Vagina (tissue), 2 donors: Measurements from ENCODE around the gene CCNE1. TPM values are rescaled to one million over a fixed set of nuclear protein-coding genes. Genes with fewer than 3 reads are reported as not detected.

Source experiments
- DNase-seq, 2 donors: peaks; one replicate each; pipeline ENCODE4 v3.0.0-alpha.2; 2017; ENCODE audit errors: extremely low spot score in 2 of 2
- H3K27ac ChIP-seq: fragments of 200-600 bp; sonication (generic); one replicate; pipeline ENCODE4 v1.5.1; 2019
- H3K27me3 ChIP-seq: fragments of 200-600 bp; sonication (generic); one replicate; pipeline ENCODE4 v1.5.1; 2019
- H3K36me3 ChIP-seq, 2 donors: fragments of 200-600 bp; sonication (generic); one replicate each; pipeline ENCODE4 v1.5.1; 2017 to 2019
- H3K4me1 ChIP-seq: fragments of 200-600 bp; sonication (generic); one replicate; pipeline ENCODE4 v1.5.1; 2019
- H3K4me3 ChIP-seq, 2 donors: fragments of 200-600 bp; sonication (generic); 1 replicate in 1 of 2; 2 replicates in 1 of 2; pipeline ENCODE4 v1.5.1; 2016 to 2019
- H3K9me3 ChIP-seq: fragments of 200-600 bp; sonication (generic); one replicate; pipeline ENCODE4 v1.5.1; 2019
- CTCF ChIP-seq, 3 experiments: fragments of 450-650 bp in 2 of 3; fragments of 200-600 bp in 1 of 3; sonication (generic) in 1 of 3; IDR thresholded peaks; one replicate each; pipeline ENCODE4 v1.5.1; 2017 to 2019; ENCODE audit warnings: antibody characterized with exemption in 3 of 3, mild to moderate bottlenecking in 2 of 3, moderate library complexity in 2 of 3
- POLR2A ChIP-seq, 2 donors: fragments of 450-650 bp; IDR thresholded peaks; one replicate each; pipeline ENCODE4 v1.6.1; 2017; ENCODE audit warnings: antibody characterized with exemption in 2 of 2, mild to moderate bottlenecking in 2 of 2, moderate library complexity in 2 of 2
- POLR2AphosphoS5 ChIP-seq, 2 donors: sonication (generic); formaldehyde crosslinking; IDR thresholded peaks; one replicate each; pipeline ENCODE4 v1.9.0; 2017; ENCODE audit warnings: antibody characterized with exemption in 2 of 2, mild to moderate bottlenecking in 2 of 2, low read depth in 1 of 2; ENCODE audit not compliant: insufficient read depth in 1 of 2
- intact Hi-C: fragments of 100-400 bp; cut with DNase I; formaldehyde crosslinking; loops from one replicate; pipeline ENCODE4 v1.15.1; 2023
- total RNA-seq: library from RNA; depleted of rRNA; stranded (reverse); fragments of >200 nt; gene quantifications from one replicate; pipeline ENCODE4 v1.2.3, GENCODE V29; 2016

Gene CCNE1
- 3.2 TPM for total RNA-seq

- H3K36me3 ChIP-seq = no peaks in the 10 kb centered on the region
- H3K27me3 ChIP-seq = no peaks in the 10 kb centered on the region
- no peak for TF ChIP-seq POLR2AphosphoS5 (IDR thresholded peaks at IDR 0.05; ENCODE audit: insufficient read depth in 1 of 2, low read depth in 1 of 2)
- intact Hi-C loops = loop anchor here (2.0 kb wide), 1 partner anchor 31 kb away; no protein-coding TSS in a partner anchor
- peak within 1 kb of the TSS; percentile 56 for H3K27ac ChIP-seq
- H3K9me3 ChIP-seq = no peaks in the 10 kb centered on the region
- peaks cover 14% of the 10 kb centered on the region for H3K4me1 ChIP-seq
- DNase-seq = no peak
- H3K4me3 ChIP-seq = peak within 1 kb of the TSS; percentile 62 to 83
Measured at GRCh38 chr19:29811125-29812079, at the start of gene CCNE1. TSS of gene CCNE1 (plus strand) at chr19:29811991. CDS start at chr19:29812556, 565 bp downstream.

DNA sequence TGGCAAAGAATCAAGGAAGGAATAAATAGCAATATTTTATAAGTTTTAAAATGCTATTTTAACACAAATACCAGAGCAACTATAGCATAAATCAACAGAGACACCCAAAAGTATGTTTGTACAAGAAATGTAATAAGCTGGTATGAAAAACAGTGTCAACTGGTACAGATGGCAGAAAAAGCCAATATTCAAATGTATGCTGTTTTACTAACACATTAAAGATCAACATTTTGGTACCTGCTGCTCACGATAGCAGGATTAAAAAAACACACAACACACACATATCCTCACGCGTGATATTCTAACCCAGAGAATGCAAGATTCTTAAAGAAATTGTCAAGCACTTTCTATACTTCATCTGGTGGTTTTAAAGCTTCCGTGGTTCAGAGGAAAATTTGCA, 48.6 kb upstream of the CCNE1 start:
- Histone ChIP-seq H3K36me3 (no peaks in the 10 kb centered on the region), H3K27ac (no peak overlapping the region), H3K4me3 (no peak overlapping the region), H3K9me3 (no peaks in the 10 kb centered on the region), H3K4me1 (no peaks in the 10 kb centered on the region), H3K27me3 (no peaks in the 10 kb centered on the region)
- DNase-seq = no peak
- no peak for TF ChIP-seq POLR2A (IDR thresholded peaks at IDR 0.05)
- TF ChIP-seq CTCF (IDR thresholded peaks at IDR 0.05) = no peak
- no peak for TF ChIP-seq POLR2AphosphoS5 (IDR thresholded peaks at IDR 0.05; ENCODE audit: insufficient read depth in 1 of 2, low read depth in 1 of 2)
- intact Hi-C loops = no loop called here

GRCh38 chr19:29764361-29764760, 47.4 kb upstream of the CCNE1 start:
- intact Hi-C loops = no loop called here
- H3K9me3 ChIP-seq = no peaks in the 10 kb centered on the region
- no peak for TF ChIP-seq POLR2AphosphoS5 (IDR thresholded peaks at IDR 0.05; ENCODE audit: insufficient read depth in 1 of 2, low read depth in 1 of 2)
- TF ChIP-seq POLR2A (IDR thresholded peaks at IDR 0.05) = no peak
- no peak for TF ChIP-seq CTCF (IDR thresholded peaks at IDR 0.05)
- H3K36me3 ChIP-seq = no peaks in the 10 kb centered on the region
- no peak overlapping the region for H3K4me3 ChIP-seq
- H3K27me3 ChIP-seq = no peaks in the 10 kb centered on the region
- no peak for DNase-seq
- H3K27ac ChIP-seq = no peak overlapping the region
- H3K4me1 ChIP-seq = no peaks in the 10 kb centered on the region

GRCh38 chr19:29766100-29766499, 45.7 kb upstream of the CCNE1 start:
- TF ChIP-seq CTCF (IDR thresholded peaks at IDR 0.05) = no peak
- no peak for TF ChIP-seq POLR2AphosphoS5 (IDR thresholded peaks at IDR 0.05; ENCODE audit: insufficient read depth in 1 of 2, low read depth in 1 of 2)
- no peak for TF ChIP-seq POLR2A (IDR thresholded peaks at IDR 0.05)
- no peaks in the 10 kb centered on the region for H3K27me3 ChIP-seq
- no peak overlapping the region for H3K4me3 ChIP-seq
- no peaks in the 10 kb centered on the region for H3K36me3 ChIP-seq
- intact Hi-C loops = no loop called here
- no peaks in the 10 kb centered on the region for H3K4me1 ChIP-seq
- H3K9me3 ChIP-seq = no peaks in the 10 kb centered on the region
- no peak overlapping the region for H3K27ac ChIP-seq
- no peak for DNase-seq

- Histone ChIP-seq H3K27ac (no peak overlapping the region), H3K4me3 (no peak overlapping the region), H3K4me1 (no peaks in the 10 kb centered on the region), H3K27me3 (no peaks in the 10 kb centered on the region), H3K9me3 (no peaks in the 10 kb centered on the region), H3K36me3 (no peaks in the 10 kb centered on the region)
- no peak for DNase-seq
- no peak for TF ChIP-seq CTCF (IDR thresholded peaks at IDR 0.05)
- TF ChIP-seq POLR2A (IDR thresholded peaks at IDR 0.05) = no peak
- intact Hi-C loops = no loop called here
Measured at GRCh38 chr19:29767039-29767735, 44.6 kb upstream of the CCNE1 start.
